Ishikawa (cell line): Measurements from ENCODE around the gene STX2.

Experiments
- CEBPB ChIP-seq: IDR thresholded peaks from 2 replicates; pipeline ENCODE4 v1.6.1; 2012
- CREB1 ChIP-seq: IDR thresholded peaks from 2 replicates; pipeline ENCODE4 v1.6.1; 2012; ENCODE audit warnings: low read depth
- EGR1 ChIP-seq: IDR thresholded peaks from 2 replicates; pipeline ENCODE4 v1.6.1; 2012
- EP300 ChIP-seq: IDR thresholded peaks from 2 replicates; pipeline ENCODE4 v1.6.1; 2012; ENCODE audit warnings: borderline replicate concordance
- FOXM1 ChIP-seq: IDR thresholded peaks from 2 replicates; pipeline ENCODE4 v1.6.1; 2012; ENCODE audit warnings: low read depth, borderline replicate concordance
- MAX ChIP-seq: IDR thresholded peaks from 2 replicates; pipeline ENCODE4 v1.6.1; 2012
- NFIC ChIP-seq: IDR thresholded peaks from 2 replicates; pipeline ENCODE4 v1.6.1; 2012
- RAD21 ChIP-seq: IDR thresholded peaks from 2 replicates; pipeline ENCODE4 v1.6.1; 2012; ENCODE audit warnings: low read depth
- REST ChIP-seq: IDR thresholded peaks from 2 replicates; pipeline ENCODE4 v1.6.1; 2012; ENCODE audit warnings: low read depth, mild to moderate bottlenecking
- TAF1 ChIP-seq: IDR thresholded peaks from 2 replicates; pipeline ENCODE4 v1.6.1; 2012; ENCODE audit warnings: low read depth, mild to moderate bottlenecking
- TCF12 ChIP-seq: IDR thresholded peaks from 2 replicates; pipeline ENCODE4 v1.6.1; 2012; ENCODE audit warnings: low read depth
- TEAD4 ChIP-seq: IDR thresholded peaks from 2 replicates; pipeline ENCODE4 v1.6.1; 2012
- USF1 ChIP-seq: IDR thresholded peaks from 2 replicates; pipeline ENCODE4 v1.6.1; 2012
- YY1 ChIP-seq: IDR thresholded peaks from 2 replicates; pipeline ENCODE4 v1.6.1; 2012; ENCODE audit warnings: low read depth
- ZBTB7A ChIP-seq: IDR thresholded peaks from 2 replicates; pipeline ENCODE4 v1.6.1; 2012; ENCODE audit warnings: low read depth

Gene STX2

GRCh38 chr12:130746546-130746945 is 92.5 kb downstream of the STX2 start:
- TF ChIP-seq NFIC: no peak
- no peak for TF ChIP-seq USF1
- no peak for TF ChIP-seq REST
- no peak for TF ChIP-seq RAD21
- no peak for TF ChIP-seq EP300
- no peak for TF ChIP-seq MAX

- TF ChIP-seq YY1 (no peak), NFIC (no peak), REST (no peak), MAX (no peak), TEAD4 (no peak), ZBTB7A (no peak), CEBPB (no peak), TAF1 (no peak), TCF12 (no peak), USF1 (no peak), RAD21 (no peak), EP300 (no peak), EGR1 (no peak), FOXM1 (no peak)
Measured at GRCh38 chr12:130745921-130746320, 93.1 kb downstream of the STX2 start.

GRCh38 chr12:130744274-130744673 is 94.8 kb downstream of the STX2 start:
- TF ChIP-seq CREB1: no peak
- no peak for TF ChIP-seq TAF1
- TF ChIP-seq USF1: no peak
- no peak for TF ChIP-seq NFIC
- no peak for TF ChIP-seq TEAD4
- TF ChIP-seq EP300: no peak
- no peak for TF ChIP-seq FOXM1
- TF ChIP-seq YY1: no peak
- no peak for TF ChIP-seq RAD21
- no peak for TF ChIP-seq ZBTB7A
- TF ChIP-seq CEBPB: no peak
- TF ChIP-seq MAX: no peak
- no peak for TF ChIP-seq EGR1
- TF ChIP-seq TCF12: no peak
- TF ChIP-seq REST: no peak

- TF ChIP-seq FOXM1 (no peak), EP300 (no peak)
Measured at GRCh38 chr12:130743606-130744005, 95.4 kb downstream of the STX2 start.

GRCh38 chr12:130743176-130743575 is 95.9 kb downstream of the STX2 start:
- TF ChIP-seq MAX (no peak), FOXM1 (no peak), TCF12 (no peak), USF1 (no peak), CREB1 (no peak), TEAD4 (no peak), EGR1 (no peak), RAD21 (no peak), ZBTB7A (no peak)
